HG03196 (cell line): ENCODE data around the gene VTN.

ENCODE experiments used
- ATAC-seq: cut with Tn5 transposase; IDR thresholded peaks from one replicate; pipeline ENCODE4 v1.9.1; 2021; ENCODE audit not compliant: unreplicated experiment

VTN gene

GRCh38 chr17:28326114-28326513 lies 44.0 kb downstream of the VTN start:
- no peak for ATAC-seq

- no peak for ATAC-seq
These were observed 44.9 kb downstream of the VTN start for GRCh38 chr17:28325211-28325610.

- ATAC-seq = no peak
These were observed 45.3 kb downstream of the VTN start for GRCh38 chr17:28324781-28325180.

- ATAC-seq = no peak
These were observed 45.8 kb downstream of the VTN start for GRCh38 chr17:28324267-28324745.

GRCh38 chr17:28320215-28321061 lies 49.7 kb downstream of the VTN start:
- no peak for ATAC-seq

- ATAC-seq = no peak
These were observed 50.5 kb downstream of the VTN start for GRCh38 chr17:28319598-28319935.

- ATAC-seq = peak; percentile 87
These were observed 51.1 kb downstream of the VTN start, which contains the start of gene TMEM97 for GRCh38 chr17:28318759-28319597. TMEM97 (plus strand) TSS chr17:28319200; CDS start chr17:28319240, 40 bp downstream.

- ATAC-seq = peak; percentile 17
These were observed 51.9 kb downstream of the VTN start for GRCh38 chr17:28317966-28318758.
